WTC11 (cell line): Measurements from ENCODE around the gene RFX8. TPM values are rescaled to one million over a fixed set of nuclear protein-coding genes. Genes with fewer than 3 reads are reported as not detected.

ENCODE experiments used
- ATF1 ChIP-seq: sonication (generic); formaldehyde crosslinking; IDR thresholded peaks from 2 replicates; pipeline ENCODE4 v1.8.1; 2023; ENCODE audit warnings: mild to moderate bottlenecking, moderate library complexity, missing genetic modification reagents
- JUN ChIP-seq: sonication (generic); formaldehyde crosslinking; IDR thresholded peaks from 2 replicates; pipeline ENCODE4 v1.8.0; 2023; ENCODE audit warnings: mild to moderate bottlenecking, missing genetic modification reagents
- MYBL2 ChIP-seq: sonication (generic); formaldehyde crosslinking; IDR thresholded peaks from 2 replicates; pipeline ENCODE4 v1.8.1; 2023; ENCODE audit warnings: mild to moderate bottlenecking, moderate library complexity, missing genetic modification reagents
- NR2C2 ChIP-seq: sonication (generic); formaldehyde crosslinking; IDR thresholded peaks from 2 replicates; pipeline ENCODE4 v1.8.0; 2022; ENCODE audit warnings: mild to moderate bottlenecking, missing genetic modification reagents
- OVOL2 ChIP-seq: fragments of 250-450 bp; sonication (Bioruptor Pico); IDR thresholded peaks from 2 replicates; pipeline ENCODE4 v1.9.0; 2021; ENCODE audit warnings: mild to moderate bottlenecking, borderline replicate concordance
- RELA ChIP-seq: sonication (generic); formaldehyde crosslinking; IDR thresholded peaks from 2 replicates; pipeline ENCODE4 v1.8.1; 2022; ENCODE audit warnings: missing genetic modification reagents, mild to moderate bottlenecking, borderline replicate concordance
- SMAD3 ChIP-seq: sonication (generic); formaldehyde crosslinking; IDR thresholded peaks from 2 replicates; pipeline ENCODE4 v1.8.0; 2022; ENCODE audit warnings: missing genetic modification reagents, mild to moderate bottlenecking, borderline replicate concordance
- ZNF121 ChIP-seq: sonication (generic); formaldehyde crosslinking; IDR thresholded peaks from 2 replicates; pipeline ENCODE4 v1.8.0; 2023; ENCODE audit warnings: missing genetic modification reagents
- ZNF317 ChIP-seq: sonication (generic); formaldehyde crosslinking; IDR thresholded peaks from 2 replicates; pipeline ENCODE4 v1.8.1; 2023; ENCODE audit warnings: low read depth, mild to moderate bottlenecking, moderate library complexity, missing genetic modification reagents, borderline replicate concordance
- total RNA-seq: library from RNA; stranded (reverse); gene quantifications from 3 replicates; pipeline ENCODE4 v1.2.3, GENCODE V29; 2021
- TF ChIP-seq, protein P1 (sequence below): sonication (generic); formaldehyde crosslinking; IDR thresholded peaks from 2 replicates; pipeline ENCODE4 v1.8.0; 2023; ENCODE audit warnings: missing genetic modification reagents, mild to moderate bottlenecking, borderline replicate concordance
- TF ChIP-seq, protein P2 (sequence below): fragments of 250-450 bp; sonication (Bioruptor Pico); IDR thresholded peaks from 2 replicates; pipeline ENCODE4 v1.9.0; 2021; ENCODE audit warnings: mild to moderate bottlenecking
- TF ChIP-seq, protein P3 (sequence below): sonication (generic); formaldehyde crosslinking; IDR thresholded peaks from 2 replicates; pipeline ENCODE4 v1.8.1; 2023; ENCODE audit warnings: mild to moderate bottlenecking, missing genetic modification reagents, borderline replicate concordance
- TF ChIP-seq, protein P4 (sequence below): fragments of 250-450 bp; sonication (Bioruptor Pico); IDR thresholded peaks from 2 replicates; pipeline ENCODE4 v1.9.0; 2021; ENCODE audit warnings: mild to moderate bottlenecking
- TF ChIP-seq, protein P5 (sequence below): sonication (generic); formaldehyde crosslinking; IDR thresholded peaks from 2 replicates; pipeline ENCODE4 v1.8.1; 2022; ENCODE audit warnings: mild to moderate bottlenecking, missing genetic modification reagents, moderate library complexity, borderline replicate concordance
- TF ChIP-seq, protein P6 (sequence below): fragments of 250-450 bp; sonication (Bioruptor Pico); conservative IDR thresholded peaks from 2 replicates; pipeline ENCODE4 v1.9.0; 2021; ENCODE audit warnings: mild to moderate bottlenecking

RFX8 gene
- total RNA-seq, 1 experiment from 2014 or later = 0.28 TPM

DNA sequence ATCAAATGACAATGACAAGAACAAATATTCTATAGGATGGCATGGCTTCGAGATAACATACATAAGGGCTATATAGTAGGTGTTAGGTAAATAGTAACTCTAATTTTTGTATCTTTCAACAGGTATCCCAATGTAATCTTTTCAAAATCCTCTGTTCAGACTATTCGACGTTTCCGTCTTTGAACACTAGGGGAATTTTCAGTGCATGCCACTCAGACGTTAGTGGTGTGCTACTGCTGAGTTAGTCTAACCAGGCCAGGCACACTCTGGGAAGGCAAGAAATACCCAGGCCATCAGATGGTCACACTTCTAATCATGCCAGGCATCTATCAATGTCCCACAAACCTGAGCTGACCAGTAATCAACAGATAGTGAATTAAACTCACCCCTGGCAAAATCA is 73.0 kb downstream of the RFX8 start (continued):
- TF ChIP-seq, protein P1, sequence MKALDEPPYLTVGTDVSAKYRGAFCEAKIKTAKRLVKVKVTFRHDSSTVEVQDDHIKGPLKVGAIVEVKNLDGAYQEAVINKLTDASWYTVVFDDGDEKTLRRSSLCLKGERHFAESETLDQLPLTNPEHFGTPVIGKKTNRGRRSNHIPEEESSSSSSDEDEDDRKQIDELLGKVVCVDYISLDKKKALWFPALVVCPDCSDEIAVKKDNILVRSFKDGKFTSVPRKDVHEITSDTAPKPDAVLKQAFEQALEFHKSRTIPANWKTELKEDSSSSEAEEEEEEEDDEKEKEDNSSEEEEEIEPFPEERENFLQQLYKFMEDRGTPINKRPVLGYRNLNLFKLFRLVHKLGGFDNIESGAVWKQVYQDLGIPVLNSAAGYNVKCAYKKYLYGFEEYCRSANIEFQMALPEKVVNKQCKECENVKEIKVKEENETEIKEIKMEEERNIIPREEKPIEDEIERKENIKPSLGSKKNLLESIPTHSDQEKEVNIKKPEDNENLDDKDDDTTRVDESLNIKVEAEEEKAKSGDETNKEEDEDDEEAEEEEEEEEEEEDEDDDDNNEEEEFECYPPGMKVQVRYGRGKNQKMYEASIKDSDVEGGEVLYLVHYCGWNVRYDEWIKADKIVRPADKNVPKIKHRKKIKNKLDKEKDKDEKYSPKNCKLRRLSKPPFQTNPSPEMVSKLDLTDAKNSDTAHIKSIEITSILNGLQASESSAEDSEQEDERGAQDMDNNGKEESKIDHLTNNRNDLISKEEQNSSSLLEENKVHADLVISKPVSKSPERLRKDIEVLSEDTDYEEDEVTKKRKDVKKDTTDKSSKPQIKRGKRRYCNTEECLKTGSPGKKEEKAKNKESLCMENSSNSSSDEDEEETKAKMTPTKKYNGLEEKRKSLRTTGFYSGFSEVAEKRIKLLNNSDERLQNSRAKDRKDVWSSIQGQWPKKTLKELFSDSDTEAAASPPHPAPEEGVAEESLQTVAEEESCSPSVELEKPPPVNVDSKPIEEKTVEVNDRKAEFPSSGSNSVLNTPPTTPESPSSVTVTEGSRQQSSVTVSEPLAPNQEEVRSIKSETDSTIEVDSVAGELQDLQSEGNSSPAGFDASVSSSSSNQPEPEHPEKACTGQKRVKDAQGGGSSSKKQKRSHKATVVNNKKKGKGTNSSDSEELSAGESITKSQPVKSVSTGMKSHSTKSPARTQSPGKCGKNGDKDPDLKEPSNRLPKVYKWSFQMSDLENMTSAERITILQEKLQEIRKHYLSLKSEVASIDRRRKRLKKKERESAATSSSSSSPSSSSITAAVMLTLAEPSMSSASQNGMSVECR = no peak
- no peak for TF ChIP-seq JUN
- TF ChIP-seq RELA (CRISPR knock-in tag) = no peak
- TF ChIP-seq, protein P2, sequence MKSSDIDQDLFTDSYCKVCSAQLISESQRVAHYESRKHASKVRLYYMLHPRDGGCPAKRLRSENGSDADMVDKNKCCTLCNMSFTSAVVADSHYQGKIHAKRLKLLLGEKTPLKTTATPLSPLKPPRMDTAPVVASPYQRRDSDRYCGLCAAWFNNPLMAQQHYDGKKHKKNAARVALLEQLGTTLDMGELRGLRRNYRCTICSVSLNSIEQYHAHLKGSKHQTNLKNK (CRISPR knock-in tag) = no peak
- TF ChIP-seq, protein P3, sequence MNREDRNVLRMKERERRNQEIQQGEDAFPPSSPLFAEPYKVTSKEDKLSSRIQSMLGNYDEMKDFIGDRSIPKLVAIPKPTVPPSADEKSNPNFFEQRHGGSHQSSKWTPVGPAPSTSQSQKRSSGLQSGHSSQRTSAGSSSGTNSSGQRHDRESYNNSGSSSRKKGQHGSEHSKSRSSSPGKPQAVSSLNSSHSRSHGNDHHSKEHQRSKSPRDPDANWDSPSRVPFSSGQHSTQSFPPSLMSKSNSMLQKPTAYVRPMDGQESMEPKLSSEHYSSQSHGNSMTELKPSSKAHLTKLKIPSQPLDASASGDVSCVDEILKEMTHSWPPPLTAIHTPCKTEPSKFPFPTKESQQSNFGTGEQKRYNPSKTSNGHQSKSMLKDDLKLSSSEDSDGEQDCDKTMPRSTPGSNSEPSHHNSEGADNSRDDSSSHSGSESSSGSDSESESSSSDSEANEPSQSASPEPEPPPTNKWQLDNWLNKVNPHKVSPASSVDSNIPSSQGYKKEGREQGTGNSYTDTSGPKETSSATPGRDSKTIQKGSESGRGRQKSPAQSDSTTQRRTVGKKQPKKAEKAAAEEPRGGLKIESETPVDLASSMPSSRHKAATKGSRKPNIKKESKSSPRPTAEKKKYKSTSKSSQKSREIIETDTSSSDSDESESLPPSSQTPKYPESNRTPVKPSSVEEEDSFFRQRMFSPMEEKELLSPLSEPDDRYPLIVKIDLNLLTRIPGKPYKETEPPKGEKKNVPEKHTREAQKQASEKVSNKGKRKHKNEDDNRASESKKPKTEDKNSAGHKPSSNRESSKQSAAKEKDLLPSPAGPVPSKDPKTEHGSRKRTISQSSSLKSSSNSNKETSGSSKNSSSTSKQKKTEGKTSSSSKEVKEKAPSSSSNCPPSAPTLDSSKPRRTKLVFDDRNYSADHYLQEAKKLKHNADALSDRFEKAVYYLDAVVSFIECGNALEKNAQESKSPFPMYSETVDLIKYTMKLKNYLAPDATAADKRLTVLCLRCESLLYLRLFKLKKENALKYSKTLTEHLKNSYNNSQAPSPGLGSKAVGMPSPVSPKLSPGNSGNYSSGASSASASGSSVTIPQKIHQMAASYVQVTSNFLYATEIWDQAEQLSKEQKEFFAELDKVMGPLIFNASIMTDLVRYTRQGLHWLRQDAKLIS (CRISPR knock-in tag) = no peak
- no peak for TF ChIP-seq ZNF317 (CRISPR knock-in tag)
- no peak for TF ChIP-seq ZNF121 (CRISPR knock-in tag)
- no peak for TF ChIP-seq NR2C2 (CRISPR knock-in tag)
- no peak for TF ChIP-seq ATF1 (CRISPR knock-in tag)
- TF ChIP-seq, protein P4, sequence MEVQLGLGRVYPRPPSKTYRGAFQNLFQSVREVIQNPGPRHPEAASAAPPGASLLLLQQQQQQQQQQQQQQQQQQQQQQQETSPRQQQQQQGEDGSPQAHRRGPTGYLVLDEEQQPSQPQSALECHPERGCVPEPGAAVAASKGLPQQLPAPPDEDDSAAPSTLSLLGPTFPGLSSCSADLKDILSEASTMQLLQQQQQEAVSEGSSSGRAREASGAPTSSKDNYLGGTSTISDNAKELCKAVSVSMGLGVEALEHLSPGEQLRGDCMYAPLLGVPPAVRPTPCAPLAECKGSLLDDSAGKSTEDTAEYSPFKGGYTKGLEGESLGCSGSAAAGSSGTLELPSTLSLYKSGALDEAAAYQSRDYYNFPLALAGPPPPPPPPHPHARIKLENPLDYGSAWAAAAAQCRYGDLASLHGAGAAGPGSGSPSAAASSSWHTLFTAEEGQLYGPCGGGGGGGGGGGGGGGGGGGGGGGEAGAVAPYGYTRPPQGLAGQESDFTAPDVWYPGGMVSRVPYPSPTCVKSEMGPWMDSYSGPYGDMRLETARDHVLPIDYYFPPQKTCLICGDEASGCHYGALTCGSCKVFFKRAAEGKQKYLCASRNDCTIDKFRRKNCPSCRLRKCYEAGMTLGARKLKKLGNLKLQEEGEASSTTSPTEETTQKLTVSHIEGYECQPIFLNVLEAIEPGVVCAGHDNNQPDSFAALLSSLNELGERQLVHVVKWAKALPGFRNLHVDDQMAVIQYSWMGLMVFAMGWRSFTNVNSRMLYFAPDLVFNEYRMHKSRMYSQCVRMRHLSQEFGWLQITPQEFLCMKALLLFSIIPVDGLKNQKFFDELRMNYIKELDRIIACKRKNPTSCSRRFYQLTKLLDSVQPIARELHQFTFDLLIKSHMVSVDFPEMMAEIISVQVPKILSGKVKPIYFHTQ (CRISPR knock-in tag) = no peak
- no peak for TF ChIP-seq OVOL2
- TF ChIP-seq SMAD3 = no peak
- TF ChIP-seq, protein P5, sequence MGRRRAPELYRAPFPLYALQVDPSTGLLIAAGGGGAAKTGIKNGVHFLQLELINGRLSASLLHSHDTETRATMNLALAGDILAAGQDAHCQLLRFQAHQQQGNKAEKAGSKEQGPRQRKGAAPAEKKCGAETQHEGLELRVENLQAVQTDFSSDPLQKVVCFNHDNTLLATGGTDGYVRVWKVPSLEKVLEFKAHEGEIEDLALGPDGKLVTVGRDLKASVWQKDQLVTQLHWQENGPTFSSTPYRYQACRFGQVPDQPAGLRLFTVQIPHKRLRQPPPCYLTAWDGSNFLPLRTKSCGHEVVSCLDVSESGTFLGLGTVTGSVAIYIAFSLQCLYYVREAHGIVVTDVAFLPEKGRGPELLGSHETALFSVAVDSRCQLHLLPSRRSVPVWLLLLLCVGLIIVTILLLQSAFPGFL (CRISPR knock-in tag) = no peak
- TF ChIP-seq MYBL2 = no peak
- TF ChIP-seq, protein P6, sequence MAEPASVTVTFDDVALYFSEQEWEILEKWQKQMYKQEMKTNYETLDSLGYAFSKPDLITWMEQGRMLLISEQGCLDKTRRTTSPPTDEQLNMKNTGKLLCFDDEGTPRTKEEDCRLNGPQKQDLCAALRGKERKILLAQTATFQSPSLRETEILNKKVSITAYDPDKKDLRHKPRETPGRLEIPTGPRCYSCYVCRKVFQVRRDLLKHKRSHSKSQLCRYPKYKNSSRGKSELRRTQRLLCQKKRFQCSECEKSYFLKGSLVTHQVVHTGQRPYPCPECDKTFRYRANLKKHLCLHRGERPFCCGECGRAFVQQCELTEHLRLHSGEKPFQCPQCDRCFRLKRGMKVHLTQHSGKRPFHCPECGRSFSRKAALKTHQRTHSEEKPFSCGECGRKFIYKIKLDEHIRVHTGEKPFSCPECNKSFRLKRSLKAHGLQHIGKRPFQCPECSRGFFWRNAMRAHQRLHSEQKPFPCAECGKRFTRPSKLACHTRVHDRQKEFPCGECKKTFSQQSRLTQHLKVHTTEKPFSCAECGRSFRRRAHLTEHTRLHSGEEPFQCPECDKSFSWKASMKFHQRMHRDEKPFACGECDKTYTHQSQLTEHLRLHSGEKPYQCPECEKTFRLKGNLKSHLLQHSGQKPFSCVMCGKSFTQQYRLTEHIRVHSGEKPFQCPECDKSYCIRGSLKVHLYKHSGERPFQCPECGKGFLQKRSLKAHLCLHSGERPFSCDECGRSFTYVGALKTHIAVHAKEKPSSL (CRISPR knock-in tag) = no peak
